Naive thymus-derived CD4-positive, alpha-beta T cell (primary cell): Measurements from ENCODE around the gene ANKS1B. TPM values are rescaled to one million over a fixed set of nuclear protein-coding genes. Genes with fewer than 3 reads are reported as not detected.

Source experiments
- ATAC-seq: fragments of 150-1000 bp; cut with Tn5 transposase; 2 replicates; pipeline ENCODE4 v1.10.0; 2021; ENCODE audit warnings: mild to moderate bottlenecking, moderate library complexity
- CTCF ChIA-PET: fragments of 350-600 bp; sonication (Branson Sonifier 250); formaldehyde crosslinking; loops from one replicate; lab custom pipeline; 2021; ENCODE audit warnings: antibody characterized with exemption; lab: Charles Lee
- POLR2A ChIA-PET: fragments of 350-600 bp; sonication (Branson Sonifier 250); formaldehyde crosslinking; loops from one replicate; lab custom pipeline; 2021; ENCODE audit warnings: antibody characterized with exemption, inconsistent platforms; lab: Charles Lee
- DNase-seq, 9 donors: peaks; one replicate each; pipeline versions ENCODE4 v3.0.0 to v3.0.0-alpha.2; 2020 to 2022; ENCODE audit warnings: mixed read lengths in 1 of 9
- H3K27ac ChIP-seq: one replicate; pipeline ENCODE4 v1.7.0; 2013; ENCODE audit warnings: mild to moderate bottlenecking, low read depth, low read length, moderate library complexity
- H3K27me3 ChIP-seq, 2 donors: one replicate each; pipeline ENCODE4 v1.7.0; 2013; ENCODE audit warnings: low read length in 2 of 2, mild to moderate bottlenecking in 2 of 2, moderate library complexity in 2 of 2; ENCODE audit not compliant: control insufficient read depth in 2 of 2, insufficient read depth in 2 of 2
- H3K36me3 ChIP-seq, 3 experiments: 1 replicate in 2 of 3; 2 replicates in 1 of 3; pipeline ENCODE4 v1.7.0; 2013; ENCODE audit warnings: low read length in 3 of 3, mild to moderate bottlenecking in 3 of 3, moderate library complexity in 1 of 3; ENCODE audit not compliant: insufficient read depth in 3 of 3, control insufficient read depth in 2 of 3
- H3K4me1 ChIP-seq, 2 donors: one replicate each; pipeline ENCODE4 v1.7.0; 2013; ENCODE audit warnings: low read length in 2 of 2, mild to moderate bottlenecking in 2 of 2, moderate library complexity in 1 of 2; ENCODE audit not compliant: control insufficient read depth in 2 of 2, insufficient read depth in 2 of 2
- H3K4me3 ChIP-seq: 2 replicates; pipeline ENCODE4 v1.7.0; 2013; ENCODE audit warnings: mild to moderate bottlenecking, low read length
- H3K9me3 ChIP-seq, 3 experiments: 1 replicate in 2 of 3; 2 replicates in 1 of 3; pipeline ENCODE4 v1.7.0; 2013; ENCODE audit warnings: low read length in 3 of 3; ENCODE audit not compliant: control insufficient read depth in 2 of 3
- H3K27ac Mint-ChIP-seq, 9 donors: one replicate each; pipeline ENCODE4 v1.8.0; 2020 to 2022; ENCODE audit warnings: mixed read lengths in 9 of 9, mild to moderate bottlenecking in 8 of 9, moderate library complexity in 5 of 9, inconsistent platforms in 2 of 9
- H3K27me3 Mint-ChIP-seq, 5 donors: one replicate each; pipeline ENCODE4 v1.8.0; 2021 to 2022; ENCODE audit warnings: mixed read lengths in 5 of 5, mild to moderate bottlenecking in 1 of 5
- H3K36me3 Mint-ChIP-seq, 5 donors: one replicate each; pipeline ENCODE4 v1.8.0; 2020 to 2022; ENCODE audit warnings: mixed read lengths in 5 of 5, mild to moderate bottlenecking in 3 of 5, inconsistent platforms in 1 of 5
- H3K4me1 Mint-ChIP-seq, 7 donors: one replicate each; pipeline ENCODE4 v1.8.0; 2020 to 2022; ENCODE audit warnings: mixed read lengths in 7 of 7, mild to moderate bottlenecking in 3 of 7, inconsistent platforms in 1 of 7
- H3K4me3 Mint-ChIP-seq, 10 donors: one replicate each; pipeline ENCODE4 v1.8.0; 2020 to 2022; ENCODE audit warnings: mild to moderate bottlenecking in 10 of 10, mixed read lengths in 10 of 10, moderate library complexity in 6 of 10, inconsistent platforms in 2 of 10
- H3K9me3 Mint-ChIP-seq, 11 donors: one replicate each; pipeline ENCODE4 v1.8.0; 2020 to 2022; ENCODE audit warnings: mixed read lengths in 11 of 11, mild to moderate bottlenecking in 4 of 11, inconsistent platforms in 1 of 11, moderate library complexity in 1 of 11
- intact Hi-C, 2 donors: fragments of 100-400 bp; cut with micrococcal nuclease; formaldehyde crosslinking; loops; one replicate each; pipeline ENCODE4 v1.15.1; 2023
- polyA plus RNA-seq, 2 donors: library from polyadenylated mRNA; unstranded; fragments of 300-500 nt; fragmentation: Illumina TruSeq; gene quantifications; one replicate each; pipeline ENCODE4 v1.2.3, GENCODE V29; 2021
- total RNA-seq, 6 experiments: library from RNA in 5 of 6; stranded (reverse) in 5 of 6; gene quantifications; 1 replicate in 5 of 6; 2 replicates in 1 of 6; pipeline ENCODE4 v1.2.3 and lab custom pipeline; 2021 to 2026

The ANKS1B gene
- total and polyA plus RNA-seq, 7 experiments from 2014 or later: 0.97 TPM; not detected in 6

DNA sequence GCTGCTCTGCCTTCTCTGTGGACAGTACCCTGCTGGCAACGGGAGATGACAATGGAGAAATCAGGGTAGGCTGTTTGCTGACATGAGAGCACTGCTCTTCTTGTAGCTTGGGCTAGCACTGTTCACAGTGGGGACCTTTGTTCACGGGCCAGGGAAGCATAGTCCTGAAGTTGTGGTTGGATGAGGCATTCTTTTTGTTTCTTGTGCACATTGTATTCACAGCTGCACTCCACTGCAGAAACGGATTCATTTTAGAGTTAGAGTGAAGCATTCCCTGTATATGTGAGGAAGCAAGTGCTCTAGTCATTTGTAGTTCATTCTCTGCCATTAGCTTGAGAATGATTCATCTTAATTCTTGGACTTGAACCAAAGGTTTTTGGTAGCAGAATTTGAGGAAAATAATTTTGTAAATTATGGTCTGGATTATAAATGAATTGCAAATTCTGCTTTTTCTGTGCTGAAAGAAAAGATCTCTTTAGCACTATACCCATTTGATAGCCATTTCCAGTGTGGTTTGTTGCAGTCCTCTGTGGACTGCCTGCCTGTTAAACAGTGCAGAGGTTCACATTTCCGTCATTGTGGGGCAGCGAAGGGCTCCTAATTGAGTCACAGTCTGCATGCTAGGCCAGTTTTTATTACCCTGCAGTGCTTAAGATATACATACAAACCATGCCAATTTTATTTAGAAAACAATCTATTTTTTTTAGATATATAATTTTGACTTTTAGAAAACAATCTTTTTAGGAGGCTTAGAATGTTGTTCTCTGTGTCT lies 1259.1 kb downstream of the ANKS1B start:
- DNase-seq (peak in 1 of 9 donors; percentile 53), ATAC-seq (no peak)
- peaks cover 19 to 70% (median 24%) of the 10 kb centered on the region in 5 donors for H3K36me3 Mint-ChIP-seq
- Histone ChIP-seq H3K4me1 (no peaks in the 10 kb centered on the region), H3K4me3 (no peak overlapping the region), H3K27ac (no peak overlapping the region), H3K9me3 (no peaks in the 10 kb centered on the region), H3K36me3 (peaks cover 3 to 54% (median 16%) of the 10 kb centered on the region in 3 experiments), H3K27me3 (no peaks in the 10 kb centered on the region)
- H3K9me3 Mint-ChIP-seq: no peaks in the 10 kb centered on the region
- no peak overlapping the region for H3K27ac Mint-ChIP-seq
- CTCF ChIA-PET: interaction anchor here (1.2 to 1.6 kb wide), 2 partner anchors 9 to 273 kb away, joined by 4 to 5 read pairs; no protein-coding TSS in a partner anchor
- POLR2A ChIA-PET: no interaction called here
- intact Hi-C loops: loop anchor here in 1 of 2 donors (1.0 kb wide), 1 partner anchor 273 kb away; no protein-coding TSS in a partner anchor
- H3K4me1 Mint-ChIP-seq: peaks cover 0 to 12% (median 0%) of the 10 kb centered on the region in 7 donors
- H3K27me3 Mint-ChIP-seq: no peaks in the 10 kb centered on the region
- no peak overlapping the region for H3K4me3 Mint-ChIP-seq

DNA sequence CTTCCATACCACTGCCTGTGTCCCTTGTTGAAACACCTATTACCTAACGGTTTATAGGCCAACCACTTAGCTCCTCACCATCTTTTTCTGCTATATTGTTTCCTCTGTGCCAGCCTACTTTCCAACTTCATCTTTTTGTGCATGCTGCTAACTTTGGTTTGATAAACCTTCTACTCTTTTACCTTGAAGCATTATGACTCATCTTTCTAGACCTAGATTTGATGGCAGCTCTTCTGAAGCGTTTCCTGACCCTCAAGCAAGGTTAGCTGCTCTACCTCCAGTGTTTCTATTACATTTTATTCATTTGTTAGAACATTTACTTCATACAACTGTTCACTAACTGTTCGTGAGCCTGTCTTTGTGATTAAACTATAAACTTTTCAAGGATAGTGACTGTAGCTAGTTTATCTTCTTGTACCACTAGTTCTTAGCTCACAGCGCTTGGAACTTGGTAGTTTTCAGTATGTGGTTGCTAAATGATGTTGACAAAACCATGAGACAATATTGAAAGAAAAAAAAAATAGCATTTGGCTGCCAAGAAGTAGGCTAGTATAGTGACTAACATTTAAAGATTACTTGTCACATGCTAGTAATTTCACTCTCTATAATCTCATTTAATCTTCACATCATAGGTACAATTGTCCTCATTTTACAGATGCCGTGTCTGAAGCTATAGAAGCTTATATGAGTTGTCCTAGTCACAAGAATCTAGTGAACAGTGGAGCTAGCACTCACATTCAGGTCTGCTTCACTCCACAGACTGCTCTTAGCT lies 1260.2 kb downstream of the ANKS1B start:
- DNase-seq: no peak
- ATAC-seq: no peak
- intact Hi-C loops: no loop called here
- Histone ChIP-seq H3K4me3 (no peak overlapping the region), H3K27ac (no peak overlapping the region), H3K36me3 (peaks cover 3 to 46% (median 16%) of the 10 kb centered on the region in 3 experiments), H3K9me3 (no peaks in the 10 kb centered on the region), H3K4me1 (no peaks in the 10 kb centered on the region), H3K27me3 (no peaks in the 10 kb centered on the region)
- ChIA-PET CTCF (interaction anchor here (1.2 to 1.6 kb wide), 2 partner anchors 10 to 274 kb away, joined by 4 to 5 read pairs; no protein-coding TSS in a partner anchor), POLR2A (no interaction called here)
- Mint-ChIP-seq H3K36me3 (peaks cover 17 to 65% (median 23%) of the 10 kb centered on the region in 5 donors), H3K4me3 (peak overlapping the region in 1 of 10 donors; percentile 7), H3K27ac (peak overlapping the region in 1 of 9 donors; percentile 16), H3K9me3 (no peaks in the 10 kb centered on the region), H3K27me3 (no peaks in the 10 kb centered on the region), H3K4me1 (peaks cover 0 to 12% (median 0%) of the 10 kb centered on the region in 7 donors)

DNA sequence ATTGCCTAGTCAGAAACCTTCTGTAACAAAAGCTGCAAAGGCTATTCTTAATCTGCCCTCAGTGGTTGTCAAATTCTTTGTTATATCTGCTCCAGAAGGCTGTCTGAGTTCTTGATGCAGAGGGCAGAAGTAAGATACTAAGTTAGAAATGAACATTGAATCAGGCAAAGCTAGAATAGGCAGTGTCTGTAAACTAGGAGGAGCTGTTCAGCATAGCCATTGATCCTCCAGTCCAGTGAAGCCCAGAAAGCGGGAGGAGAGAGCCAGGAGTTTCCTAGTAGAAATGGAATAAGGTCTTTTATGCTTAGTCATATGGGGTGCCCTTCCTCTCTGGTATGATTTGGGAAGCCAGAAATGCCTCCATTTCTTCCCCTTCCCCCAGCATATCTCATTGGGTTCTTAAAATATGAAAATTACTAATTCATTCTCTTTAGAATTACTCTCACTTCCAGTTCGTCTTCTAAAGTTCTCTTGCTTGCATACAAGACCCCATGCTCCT lies 1263.5 kb downstream of the ANKS1B start:
- Mint-ChIP-seq H3K4me3 (no peak overlapping the region), H3K9me3 (no peaks in the 10 kb centered on the region), H3K36me3 (peaks cover 24 to 62% (median 40%) of the 10 kb centered on the region in 5 donors), H3K27me3 (no peaks in the 10 kb centered on the region), H3K27ac (no peak overlapping the region), H3K4me1 (peaks cover 0 to 12% (median 0%) of the 10 kb centered on the region in 7 donors)
- Histone ChIP-seq H3K27me3 (no peaks in the 10 kb centered on the region), H3K27ac (no peak overlapping the region), H3K4me3 (no peak overlapping the region), H3K9me3 (no peaks in the 10 kb centered on the region), H3K4me1 (no peaks in the 10 kb centered on the region), H3K36me3 (peaks cover 3 to 35% (median 13%) of the 10 kb centered on the region in 3 experiments)
- DNase-seq (no peak), ATAC-seq (no peak)
- ChIA-PET CTCF (no interaction called here), POLR2A (no interaction called here)
- intact Hi-C loops: no loop called here

DNA sequence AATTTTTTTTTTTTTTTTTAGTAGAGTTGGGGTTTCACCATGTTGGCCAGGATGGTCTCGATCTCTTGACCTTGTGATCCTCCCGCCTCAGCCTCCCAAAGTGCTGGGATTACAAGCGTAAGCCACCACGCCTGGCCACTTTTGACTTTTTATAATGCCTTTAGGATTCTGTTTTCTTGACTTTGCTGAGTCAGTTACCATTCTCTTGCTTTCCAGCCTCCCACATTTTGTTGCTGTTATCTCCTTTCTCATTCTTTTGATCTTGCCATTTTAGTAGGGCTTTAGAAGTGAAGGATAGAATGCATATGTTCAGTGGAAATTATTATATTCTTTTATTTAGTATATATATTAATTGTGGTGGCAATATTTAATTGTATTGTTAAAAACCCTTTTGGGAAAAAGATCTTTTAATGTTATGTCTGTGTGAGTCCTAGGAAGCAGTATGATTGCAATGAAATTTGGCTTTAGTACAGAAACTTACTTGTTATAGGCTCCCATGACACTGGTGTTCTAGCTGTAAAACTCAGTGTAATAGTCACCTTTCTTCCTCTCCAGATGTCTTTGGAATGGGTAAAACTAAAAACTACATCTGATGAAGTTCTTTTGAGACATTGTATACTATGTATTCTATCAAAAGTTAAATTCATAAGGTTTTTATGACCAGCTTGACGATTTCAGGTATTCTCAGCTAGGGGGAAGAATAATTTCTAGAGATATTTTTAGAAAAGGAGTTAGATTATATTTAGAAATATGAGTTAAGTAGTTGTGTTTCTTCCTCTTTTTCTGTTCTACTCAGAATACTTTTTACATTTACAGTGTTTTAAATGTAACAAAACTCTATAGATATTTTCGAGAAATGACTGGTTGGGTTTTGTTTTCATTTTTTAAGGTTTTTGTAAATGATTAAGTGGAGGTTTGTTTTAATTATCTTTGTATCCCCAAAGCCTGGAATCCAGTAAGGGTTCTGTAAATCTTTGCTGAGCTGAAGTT lies 1264.9 kb downstream of the ANKS1B start:
- no peak overlapping the region for H3K4me3 ChIP-seq
- peaks cover 3 to 27% (median 4%) of the 10 kb centered on the region in 3 experiments for H3K36me3 ChIP-seq
- intact Hi-C loops: no loop called here
- Mint-ChIP-seq H3K27me3 (no peaks in the 10 kb centered on the region), H3K4me1 (peaks cover 0 to 6% (median 0%) of the 10 kb centered on the region in 7 donors), H3K9me3 (no peaks in the 10 kb centered on the region), H3K36me3 (peaks cover 25 to 65% (median 35%) of the 10 kb centered on the region in 5 donors), H3K27ac (no peak overlapping the region), H3K4me3 (no peak overlapping the region)
- no peaks in the 10 kb centered on the region for H3K27me3 ChIP-seq
- no peak overlapping the region for H3K27ac ChIP-seq
- DNase-seq (no peak), ATAC-seq (no peak)
- CTCF ChIA-PET: interaction anchor here (0.7 kb wide), 1 partner anchor 140 kb away, joined by 3 read pairs; no protein-coding TSS in a partner anchor
- POLR2A ChIA-PET: no interaction called here
- H3K4me1 ChIP-seq: no peaks in the 10 kb centered on the region
- no peaks in the 10 kb centered on the region for H3K9me3 ChIP-seq

DNA sequence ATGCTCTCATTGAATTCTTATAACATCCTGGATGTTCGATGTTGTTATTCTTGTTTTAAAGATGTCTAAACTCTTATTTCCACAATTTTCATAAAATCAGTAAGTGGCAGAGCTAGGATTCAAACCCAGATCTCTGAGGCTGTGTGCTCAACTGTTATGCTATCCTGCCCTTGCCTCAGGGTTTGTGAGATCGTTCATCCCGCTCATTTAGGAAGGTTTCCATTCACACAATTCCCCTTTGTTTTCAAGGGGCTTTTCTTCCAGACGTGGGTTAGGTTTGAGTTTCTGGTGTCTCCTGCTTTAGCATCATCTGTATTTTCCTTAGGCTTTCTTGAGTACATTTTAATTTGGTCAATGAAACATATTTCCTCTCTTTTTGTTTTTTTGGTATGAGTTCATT lies 1270.3 kb downstream of the ANKS1B start:
- Histone ChIP-seq H3K9me3 (no peaks in the 10 kb centered on the region), H3K4me3 (no peak overlapping the region), H3K27ac (no peak overlapping the region), H3K36me3 (peaks cover 0 to 39% (median 3%) of the 10 kb centered on the region in 3 experiments), H3K27me3 (no peaks in the 10 kb centered on the region), H3K4me1 (no peaks in the 10 kb centered on the region)
- POLR2A ChIA-PET: no interaction called here
- CTCF ChIA-PET: no interaction called here
- Mint-ChIP-seq H3K4me1 (peaks cover 0 to 2% (median 0%) of the 10 kb centered on the region in 7 donors), H3K4me3 (no peak overlapping the region), H3K27ac (peak overlapping the region in 2 of 9 donors; percentile 29 to 57), H3K9me3 (no peaks in the 10 kb centered on the region), H3K27me3 (no peaks in the 10 kb centered on the region), H3K36me3 (peaks cover 23 to 60% (median 38%) of the 10 kb centered on the region in 5 donors)
- ATAC-seq (no peak), DNase-seq (no peak)
- intact Hi-C loops: no loop called here

DNA sequence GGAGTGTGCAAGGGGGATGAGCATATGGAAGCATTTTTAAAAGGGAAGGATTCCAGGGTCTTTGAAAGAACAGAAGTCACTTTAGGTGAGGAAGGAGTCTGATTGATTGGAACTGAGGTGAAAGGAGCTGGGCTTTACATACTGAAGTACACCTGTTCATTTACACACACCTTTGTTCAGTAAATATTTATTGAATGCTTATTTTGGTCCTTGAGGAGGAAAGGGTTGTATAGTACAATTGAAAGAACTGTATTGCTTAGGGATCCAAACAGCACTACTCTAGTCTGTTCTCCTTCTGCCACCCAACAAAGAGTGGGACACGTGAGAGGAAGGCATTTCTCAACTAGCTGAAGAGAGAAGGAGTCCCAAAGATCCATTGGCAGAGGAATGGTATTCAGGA lies 1275.7 kb downstream of the ANKS1B start:
- ChIA-PET POLR2A (no interaction called here), CTCF (no interaction called here)
- H3K4me3 ChIP-seq: no peak overlapping the region
- H3K4me1 ChIP-seq: no peaks in the 10 kb centered on the region
- H3K36me3 ChIP-seq: peaks cover 0 to 33% (median 0%) of the 10 kb centered on the region in 3 experiments
- Mint-ChIP-seq H3K36me3 (peaks cover 18 to 58% (median 38%) of the 10 kb centered on the region in 5 donors), H3K4me1 (peaks cover 0 to 4% (median 0%) of the 10 kb centered on the region in 7 donors), H3K4me3 (no peak overlapping the region), H3K27ac (no peak overlapping the region), H3K27me3 (no peaks in the 10 kb centered on the region), H3K9me3 (no peaks in the 10 kb centered on the region)
- ATAC-seq: no peak
- H3K27ac ChIP-seq: no peak overlapping the region
- intact Hi-C loops: no loop called here
- H3K9me3 ChIP-seq: no peaks in the 10 kb centered on the region
- no peaks in the 10 kb centered on the region for H3K27me3 ChIP-seq
- no peak for DNase-seq
